Activated CD4-positive, alpha-beta memory T cell treated with anti-CD3 and anti-CD28 coated beads for 36 hours (primary cell): ENCODE results near the gene MYL3. TPM values are rescaled to one million over a fixed set of nuclear protein-coding genes. Genes with fewer than 3 reads are reported as not detected.
A peak's percentile ranks its signal among the peaks of the same experiment; 100 is the strongest.

ENCODE experiments used
- CTCF ChIA-PET: fragments of 350-600 bp; sonication (Branson Sonifier 250); formaldehyde crosslinking; loops from one replicate; lab custom pipeline; 2021; ENCODE audit warnings: antibody characterized with exemption, inconsistent platforms; lab: Charles Lee
- POLR2A ChIA-PET: fragments of 350-600 bp; sonication (Branson Sonifier 250); formaldehyde crosslinking; loops from one replicate; lab custom pipeline; 2021; ENCODE audit warnings: antibody characterized with exemption; lab: Charles Lee
- DNase-seq: peaks from one replicate; pipeline ENCODE4 v3.0.0-alpha.2; 2020
- H3K27ac Mint-ChIP-seq: one replicate; pipeline ENCODE4 v1.8.0; 2021; ENCODE audit warnings: mixed read lengths
- H3K27me3 Mint-ChIP-seq: one replicate; pipeline ENCODE4 v1.8.0; 2021; ENCODE audit warnings: mixed read lengths
- H3K36me3 Mint-ChIP-seq: one replicate; pipeline ENCODE4 v1.8.0; 2021; ENCODE audit warnings: mixed read lengths
- H3K4me1 Mint-ChIP-seq: one replicate; pipeline ENCODE4 v1.8.0; 2021; ENCODE audit warnings: low read depth, mixed read lengths
- H3K4me3 Mint-ChIP-seq: one replicate; pipeline ENCODE4 v1.8.0; 2021; ENCODE audit warnings: mild to moderate bottlenecking, mixed read lengths
- H3K9me3 Mint-ChIP-seq: one replicate; pipeline ENCODE4 v1.8.0; 2021; ENCODE audit warnings: mixed read lengths
- intact Hi-C: fragments of 100-400 bp; cut with micrococcal nuclease; formaldehyde crosslinking; loops from one replicate; pipeline ENCODE4 v1.15.1; 2023
- total RNA-seq, 2 experiments: library from RNA; stranded (reverse); gene quantifications; one replicate each; pipeline ENCODE4 v1.2.3, GENCODE V29; 2021

Gene MYL3
- total RNA-seq, 2 experiments from 2014 or later: not detected

DNA sequence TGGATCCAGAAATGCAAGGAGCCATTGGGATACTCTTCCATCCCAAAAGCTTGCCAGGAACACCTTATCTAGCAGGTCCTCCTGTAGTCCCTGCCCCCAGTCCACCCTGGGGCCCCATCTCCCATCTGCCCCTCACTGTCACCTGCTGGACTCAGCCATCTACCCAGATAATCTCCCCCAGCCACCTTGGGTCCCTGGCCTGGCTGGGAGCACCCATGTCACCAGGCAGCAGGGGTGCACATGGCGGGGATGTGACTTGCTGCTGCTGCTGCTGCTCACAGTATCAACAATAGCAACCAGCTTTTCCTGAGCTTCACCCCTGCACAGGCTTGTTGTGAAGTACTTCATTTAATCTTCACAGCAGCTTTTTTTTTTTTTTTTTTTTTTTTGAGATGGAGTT, 26.9 kb upstream of the MYL3 start:
- H3K4me3 Mint-ChIP-seq: no peak overlapping the region
- H3K27me3 Mint-ChIP-seq: peaks cover 41% of the 10 kb centered on the region
- peaks cover 2% of the 10 kb centered on the region for H3K4me1 Mint-ChIP-seq
- ChIA-PET POLR2A (no interaction called here), CTCF (interaction anchor here (1.0 to 1.1 kb wide), 2 partner anchors 12 to 184 kb away, joined by 3 to 7 read pairs; no protein-coding TSS in a partner anchor)
- intact Hi-C loops: no loop called here
- H3K36me3 Mint-ChIP-seq: no peaks in the 10 kb centered on the region
- no peak overlapping the region for H3K27ac Mint-ChIP-seq
- no peak for DNase-seq
- H3K9me3 Mint-ChIP-seq: no peaks in the 10 kb centered on the region

DNA sequence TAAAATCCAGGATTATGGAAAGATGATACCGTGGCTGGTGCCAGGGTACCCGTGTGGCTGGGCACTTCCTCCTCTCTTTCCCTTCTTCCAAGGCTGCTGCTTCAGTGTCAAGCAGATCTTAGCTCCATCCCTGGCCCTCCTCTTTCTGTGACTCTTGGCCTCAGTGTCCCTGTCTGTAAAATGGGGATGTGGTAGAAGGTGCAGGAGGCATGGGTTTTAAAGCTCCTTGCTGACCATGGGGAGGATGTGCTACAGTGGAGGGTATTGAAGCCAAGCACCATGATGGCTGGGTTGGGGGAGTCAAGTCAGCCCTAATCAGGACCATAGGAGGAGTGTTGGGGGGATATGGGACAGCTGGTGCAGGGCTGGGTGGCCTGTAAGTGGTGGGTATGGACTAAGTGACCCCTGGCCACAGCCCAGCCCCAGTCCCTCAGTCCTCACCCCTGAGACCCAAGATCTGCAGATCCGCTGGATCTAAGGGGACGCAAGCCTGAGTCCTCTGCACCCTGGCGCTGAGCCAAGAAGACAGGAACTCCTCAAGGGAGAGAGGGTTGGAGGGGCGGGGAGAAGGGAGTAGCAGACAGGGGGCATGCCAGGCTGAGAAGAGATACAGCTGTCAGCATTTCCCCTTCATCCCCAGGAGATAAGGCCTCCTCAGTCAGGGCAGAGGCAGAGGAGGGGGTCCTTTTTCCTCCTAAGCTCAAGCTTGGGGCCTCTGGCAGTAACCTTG, 26.3 kb upstream of the MYL3 start:
- no peaks in the 10 kb centered on the region for H3K36me3 Mint-ChIP-seq
- H3K4me1 Mint-ChIP-seq: peaks cover 2% of the 10 kb centered on the region
- intact Hi-C loops: no loop called here
- no peak for DNase-seq
- POLR2A ChIA-PET: no interaction called here
- peaks cover 46% of the 10 kb centered on the region for H3K27me3 Mint-ChIP-seq
- H3K27ac Mint-ChIP-seq: no peak overlapping the region
- no peaks in the 10 kb centered on the region for H3K9me3 Mint-ChIP-seq
- H3K4me3 Mint-ChIP-seq: no peak overlapping the region
- CTCF ChIA-PET: interaction anchor here (0.6 to 1.0 kb wide), 2 partner anchors 13 to 22 kb away, joined by 3 read pairs; no protein-coding TSS in a partner anchor

DNA sequence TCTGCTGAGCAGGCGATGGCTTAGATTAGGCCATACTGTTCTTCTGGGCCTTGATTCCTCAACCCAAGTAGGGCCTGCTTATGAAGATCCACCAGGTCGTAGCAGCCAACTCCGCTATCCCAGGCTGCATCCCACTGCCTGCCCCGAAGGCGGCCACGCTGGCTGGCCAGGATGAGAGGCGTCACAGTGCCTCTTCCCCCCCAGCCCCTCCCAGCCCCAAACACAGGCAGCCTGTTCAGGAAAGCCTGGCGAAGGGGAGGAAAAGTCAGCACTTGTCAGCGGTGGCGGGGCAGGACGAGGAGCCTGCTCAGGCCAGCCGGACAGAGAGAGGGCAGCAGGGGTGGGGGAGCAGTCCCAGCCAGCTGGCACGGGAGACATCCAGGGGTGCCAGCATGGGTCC, 25.5 kb upstream of the MYL3 start:
- Mint-ChIP-seq H3K9me3 (no peaks in the 10 kb centered on the region), H3K4me1 (peaks cover 2% of the 10 kb centered on the region), H3K27ac (no peak overlapping the region), H3K36me3 (no peaks in the 10 kb centered on the region), H3K27me3 (peaks cover 47% of the 10 kb centered on the region), H3K4me3 (no peak overlapping the region)
- no peak for DNase-seq
- ChIA-PET POLR2A (no interaction called here), CTCF (interaction anchor here (0.6 to 1.5 kb wide), 5 partner anchors 9 to 169 kb away, joined by 3 read pairs; no protein-coding TSS in a partner anchor)
- intact Hi-C loops: no loop called here

DNA sequence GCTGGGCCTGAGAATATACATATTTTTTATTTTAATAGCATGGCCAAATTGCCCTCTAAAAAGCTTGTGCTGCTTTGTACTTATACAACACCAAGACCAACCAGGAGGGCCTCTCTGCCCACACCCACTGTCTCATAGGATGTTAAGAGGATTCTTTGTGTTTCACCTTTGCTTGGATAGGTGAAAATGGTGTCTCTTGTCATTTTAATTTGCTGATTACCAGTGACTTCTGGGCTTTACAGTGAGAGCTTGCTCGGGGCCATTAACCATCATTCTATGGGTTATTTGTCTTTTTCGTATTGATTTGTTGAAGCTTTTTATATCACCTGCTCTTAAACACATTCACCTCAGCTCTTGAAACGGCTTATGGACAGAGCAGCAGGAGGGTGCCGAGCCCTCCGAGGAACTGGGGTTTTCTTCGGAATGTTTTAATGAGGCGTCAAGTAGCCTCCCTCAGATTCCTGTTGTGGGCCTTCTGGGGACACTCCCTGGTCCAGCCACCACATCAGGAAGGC, 24.8 kb upstream of the MYL3 start:
- Mint-ChIP-seq H3K27me3 (peaks cover 47% of the 10 kb centered on the region), H3K27ac (no peak overlapping the region)
- CTCF ChIA-PET: interaction anchor here (0.8 to 1.5 kb wide), 4 partner anchors 10 to 168 kb away, joined by 3 read pairs; no protein-coding TSS in a partner anchor

DNA sequence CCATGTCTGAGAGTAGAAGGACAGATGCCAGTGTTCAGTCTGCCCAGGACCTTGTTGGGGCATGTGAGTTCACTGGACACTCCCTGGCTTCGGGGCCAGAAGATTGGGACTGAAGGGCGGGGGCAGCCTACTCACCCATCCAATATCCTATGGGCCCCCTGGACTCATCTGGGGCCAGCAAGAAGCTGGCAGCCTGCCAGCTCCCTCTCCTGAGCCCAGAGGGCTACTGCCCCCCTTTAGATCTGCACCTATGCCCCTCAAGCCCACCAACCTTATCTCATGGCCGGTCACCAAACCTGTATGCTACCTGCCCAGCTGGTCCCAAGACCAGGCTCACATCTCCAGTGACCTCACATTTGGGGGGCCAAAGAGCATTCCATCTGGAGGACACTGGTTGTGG, 22.4 kb upstream of the MYL3 start:
- ChIA-PET CTCF (interaction anchor here (0.9 to 1.5 kb wide), 3 partner anchors 9 to 18 kb away, joined by 3 to 5 read pairs (median 3); no protein-coding TSS in a partner anchor), POLR2A (no interaction called here)
- intact Hi-C loops: no loop called here

More for the DNA sequence above, 24.8 kb upstream of the MYL3 start:
- intact Hi-C loops: no loop called here
- no peak for DNase-seq
- POLR2A ChIA-PET: no interaction called here
- Mint-ChIP-seq H3K36me3 (no peaks in the 10 kb centered on the region), H3K9me3 (no peaks in the 10 kb centered on the region), H3K4me3 (no peak overlapping the region), H3K4me1 (peaks cover 2% of the 10 kb centered on the region)

DNA sequence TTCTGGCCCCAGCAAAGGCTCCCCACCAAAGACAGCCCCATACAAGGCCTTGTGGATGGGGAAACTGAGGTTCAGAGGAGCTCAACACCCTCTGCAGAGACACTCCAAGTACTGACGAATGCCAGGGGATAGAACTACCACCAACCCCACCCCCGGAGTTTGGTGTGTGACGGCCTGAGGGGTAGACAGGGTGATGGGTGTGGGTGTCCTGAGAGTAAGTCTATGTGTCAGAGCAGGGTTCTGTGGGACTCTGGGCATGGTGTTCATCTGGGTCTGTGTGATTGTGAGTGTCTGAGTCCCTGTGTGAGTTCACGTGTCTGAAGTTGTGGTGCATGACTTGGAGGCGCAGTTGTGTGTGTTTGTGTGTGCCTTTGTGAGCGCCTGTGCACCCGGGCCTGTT, 21.7 kb upstream of the MYL3 start:
- ChIA-PET POLR2A (no interaction called here), CTCF (interaction anchor here (1.5 kb wide), 1 partner anchor 18 kb away, joined by 5 read pairs; no protein-coding TSS in a partner anchor)
- no peak overlapping the region for H3K27ac Mint-ChIP-seq
- H3K9me3 Mint-ChIP-seq: no peaks in the 10 kb centered on the region
- no peaks in the 10 kb centered on the region for H3K36me3 Mint-ChIP-seq
- DNase-seq: no peak
- H3K27me3 Mint-ChIP-seq: peaks cover 40% of the 10 kb centered on the region
- intact Hi-C loops: no loop called here
- no peak overlapping the region for H3K4me3 Mint-ChIP-seq
- no peaks in the 10 kb centered on the region for H3K4me1 Mint-ChIP-seq

More for the DNA sequence above, 22.4 kb upstream of the MYL3 start:
- Mint-ChIP-seq H3K27me3 (peaks cover 34% of the 10 kb centered on the region), H3K4me3 (no peak overlapping the region), H3K9me3 (no peaks in the 10 kb centered on the region), H3K36me3 (no peaks in the 10 kb centered on the region), H3K27ac (no peak overlapping the region), H3K4me1 (no peaks in the 10 kb centered on the region)
- DNase-seq: no peak

DNA sequence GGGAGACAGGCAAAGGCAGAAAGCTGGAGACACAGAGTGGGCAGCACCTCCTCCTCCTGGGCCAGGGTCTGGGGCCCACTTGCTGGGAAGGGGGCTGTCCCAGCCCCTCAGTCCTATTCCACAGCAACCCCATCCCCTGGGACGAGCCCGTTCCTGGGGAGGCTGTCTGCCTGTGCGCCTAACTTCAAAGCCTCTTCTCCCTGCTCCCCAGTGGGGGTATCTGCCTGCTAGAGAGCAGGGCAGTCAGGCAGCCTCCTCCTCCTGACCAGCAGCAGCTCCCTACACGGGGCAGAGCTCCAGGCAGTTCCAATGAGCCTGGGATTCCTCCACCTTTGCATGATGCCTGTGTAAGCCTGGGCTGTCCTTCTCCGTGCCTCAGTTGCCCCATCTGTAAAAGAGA, 21.2 kb upstream of the MYL3 start:
- ChIA-PET POLR2A (no interaction called here), CTCF (no interaction called here)
- DNase-seq: no peak
- Mint-ChIP-seq H3K4me3 (no peak overlapping the region), H3K27ac (no peak overlapping the region), H3K27me3 (peaks cover 41% of the 10 kb centered on the region), H3K9me3 (no peaks in the 10 kb centered on the region), H3K36me3 (no peaks in the 10 kb centered on the region), H3K4me1 (no peaks in the 10 kb centered on the region)
- intact Hi-C loops: no loop called here

DNA sequence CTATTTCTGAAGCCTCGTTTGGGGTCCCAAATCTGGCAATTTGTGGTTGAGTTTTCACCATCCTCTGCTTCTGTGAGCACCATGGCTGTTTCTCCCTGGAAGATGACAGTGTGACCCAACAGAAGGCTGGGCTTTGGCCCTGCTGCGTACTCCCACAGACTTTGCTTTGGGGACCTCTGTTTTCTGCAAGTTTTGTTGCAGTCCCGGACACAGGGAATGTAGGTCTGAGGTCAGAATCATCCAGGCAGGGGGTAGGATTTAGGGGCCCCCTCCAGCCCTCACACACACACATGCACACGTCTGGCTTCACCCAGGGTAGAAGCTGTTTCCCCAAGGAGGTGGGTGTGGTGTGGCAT, 20.6 kb upstream of the MYL3 start:
- ChIA-PET CTCF (interaction anchor here (0.9 kb wide), 1 partner anchor 26 kb away, joined by 3 read pairs; no protein-coding TSS in a partner anchor), POLR2A (interaction anchor here (1.1 kb wide), 1 partner anchor 280 kb away, joined by 4 read pairs; the partner anchor contains the start of gene SETD2)
- Mint-ChIP-seq H3K27me3 (peaks cover 44% of the 10 kb centered on the region), H3K9me3 (no peaks in the 10 kb centered on the region), H3K36me3 (no peaks in the 10 kb centered on the region), H3K4me1 (no peaks in the 10 kb centered on the region), H3K4me3 (no peak overlapping the region), H3K27ac (no peak overlapping the region)
- DNase-seq: no peak
- intact Hi-C loops: no loop called here

DNA sequence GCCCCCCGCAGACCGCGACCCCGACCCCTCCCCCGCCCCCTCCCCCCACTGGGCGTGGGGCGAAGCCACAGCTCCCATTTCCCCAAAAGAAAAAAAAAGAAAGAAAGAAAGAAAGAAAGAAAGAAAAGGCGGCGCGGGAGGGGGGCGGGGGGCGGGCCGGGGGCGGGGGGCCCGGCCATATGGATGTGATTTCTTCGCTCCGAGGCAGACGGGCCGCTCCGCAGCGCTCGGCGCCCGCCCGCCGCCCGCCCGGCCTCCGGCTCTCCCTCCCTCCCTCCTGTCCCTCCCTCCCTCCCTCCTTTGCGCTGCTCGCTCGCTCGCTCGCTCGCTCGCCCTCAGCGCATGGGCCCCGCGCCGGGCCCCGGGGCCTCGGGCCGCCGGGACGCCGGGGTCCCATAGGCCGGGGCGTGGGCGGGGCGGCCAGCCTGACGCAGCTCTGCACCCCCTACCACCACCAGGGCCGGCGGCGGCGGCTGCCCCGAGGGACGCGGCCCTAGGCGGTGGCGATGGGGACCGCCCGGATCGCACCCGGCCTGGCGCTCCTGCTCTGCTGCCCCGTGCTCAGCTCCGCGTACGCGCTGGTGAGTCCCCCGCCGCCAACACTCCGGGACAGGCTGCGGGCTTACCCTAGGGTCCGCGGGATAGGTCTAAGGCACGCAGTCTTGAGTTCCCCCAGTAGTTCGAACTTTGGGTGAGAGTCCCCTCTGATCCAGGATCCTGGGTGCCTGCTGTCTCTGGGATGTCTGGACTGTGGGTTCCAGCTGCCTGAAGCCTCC, 20.0 kb upstream of the MYL3 start:
- no peak overlapping the region for H3K27ac Mint-ChIP-seq
- H3K4me1 Mint-ChIP-seq: no peaks in the 10 kb centered on the region
- DNase-seq: peak; percentile 28
- intact Hi-C loops: no loop called here
- no peaks in the 10 kb centered on the region for H3K9me3 Mint-ChIP-seq
- no peak overlapping the region for H3K4me3 Mint-ChIP-seq
- CTCF ChIA-PET: interaction anchor here (0.9 kb wide), 1 partner anchor 26 kb away, joined by 3 read pairs; no protein-coding TSS in a partner anchor
- POLR2A ChIA-PET: interaction anchor here (1.1 kb wide), 1 partner anchor 281 kb away, joined by 4 read pairs; the partner anchor contains the start of gene SETD2
- H3K27me3 Mint-ChIP-seq: peaks cover 44% of the 10 kb centered on the region
- H3K36me3 Mint-ChIP-seq: no peaks in the 10 kb centered on the region

DNA sequence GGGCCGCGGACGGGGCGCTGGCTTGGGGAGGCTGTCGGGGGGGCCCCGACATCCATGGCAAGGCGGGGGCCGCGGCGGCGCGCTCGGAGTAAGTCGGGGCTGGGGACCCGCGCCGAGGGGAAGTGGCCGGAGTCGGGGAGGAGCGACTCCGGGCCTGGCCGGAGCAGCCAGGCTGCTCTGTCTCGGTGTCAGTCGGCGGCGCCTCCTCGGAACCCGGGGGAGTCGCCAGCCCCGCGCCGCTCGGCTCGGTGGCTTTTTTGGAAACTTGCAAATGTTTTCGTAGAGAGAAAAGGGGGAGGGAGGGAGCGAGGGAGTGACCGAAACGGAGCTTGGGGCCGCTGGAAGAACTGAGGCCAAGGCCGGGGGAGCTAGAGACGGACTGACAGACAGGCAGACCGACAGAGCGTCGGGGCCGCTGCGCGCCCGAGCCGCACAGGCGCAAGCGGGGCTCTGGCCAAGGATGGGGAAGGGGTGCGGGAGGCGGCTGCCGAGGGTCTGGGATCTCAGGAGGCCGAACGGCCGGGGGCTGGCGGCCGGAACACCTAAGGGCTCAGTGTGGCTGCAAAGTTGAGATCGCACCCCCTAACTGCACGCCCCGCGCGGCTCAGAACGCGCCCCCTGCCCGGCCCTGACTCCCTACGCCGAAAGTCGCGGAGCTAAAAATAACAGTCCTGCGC, 19.3 kb upstream of the MYL3 start:
- H3K27ac Mint-ChIP-seq: no peak overlapping the region
- intact Hi-C loops: no loop called here
- peaks cover 42% of the 10 kb centered on the region for H3K27me3 Mint-ChIP-seq
- H3K4me1 Mint-ChIP-seq: no peaks in the 10 kb centered on the region
- H3K4me3 Mint-ChIP-seq: peak overlapping the region; percentile 45
- H3K36me3 Mint-ChIP-seq: no peaks in the 10 kb centered on the region
- DNase-seq: no peak
- CTCF ChIA-PET: interaction anchor here (0.6 to 1.3 kb wide), 2 partner anchors 12 to 15 kb away, joined by 3 to 5 read pairs; no protein-coding TSS in a partner anchor
- POLR2A ChIA-PET: no interaction called here
- H3K9me3 Mint-ChIP-seq: no peaks in the 10 kb centered on the region

DNA sequence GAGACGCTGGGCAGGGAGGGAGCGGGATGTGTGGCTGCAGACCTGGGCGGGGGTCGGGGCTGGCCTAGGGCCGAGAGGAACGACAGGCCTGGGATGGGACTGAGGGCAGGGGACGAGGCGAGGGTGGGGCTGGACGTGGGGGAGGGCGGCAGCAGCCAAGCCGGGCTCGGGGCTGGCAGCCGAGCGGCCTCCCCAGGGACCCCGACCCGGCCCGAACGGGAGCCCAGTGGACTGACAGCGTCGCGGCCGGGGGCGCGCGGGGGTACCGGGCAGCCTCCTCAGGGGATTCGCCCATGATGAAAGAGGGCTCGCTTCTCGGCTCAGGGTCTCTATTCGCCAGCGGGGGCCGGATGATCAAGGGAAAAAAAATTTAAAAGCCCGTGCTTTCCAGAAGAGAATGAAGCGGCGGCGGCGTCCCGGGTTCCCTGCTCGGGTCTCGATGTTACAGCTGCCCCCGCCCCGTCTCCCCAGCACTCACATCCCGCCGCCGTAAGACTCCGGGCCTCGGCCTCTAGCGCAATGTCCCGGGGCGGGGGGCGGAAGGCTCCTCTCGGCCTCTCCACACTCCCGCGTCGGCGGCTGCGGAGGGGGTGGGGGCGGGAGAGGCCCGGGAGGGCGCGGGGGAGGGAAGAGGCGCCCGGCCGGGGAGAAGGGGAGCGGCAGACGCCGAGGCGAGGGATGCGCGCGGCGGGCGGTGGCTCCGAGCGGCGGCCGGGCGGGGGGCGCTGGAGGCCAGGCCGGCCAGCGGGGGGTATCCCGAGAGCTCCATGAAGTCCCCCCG, 18.5 kb upstream of the MYL3 start:
- Mint-ChIP-seq H3K9me3 (no peaks in the 10 kb centered on the region), H3K27me3 (peaks cover 40% of the 10 kb centered on the region), H3K36me3 (no peaks in the 10 kb centered on the region), H3K4me3 (no peak overlapping the region), H3K27ac (no peak overlapping the region), H3K4me1 (no peaks in the 10 kb centered on the region)
- ChIA-PET CTCF (interaction anchor here (0.6 to 1.3 kb wide), 2 partner anchors 13 to 15 kb away, joined by 3 to 5 read pairs; no protein-coding TSS in a partner anchor), POLR2A (no interaction called here)
- intact Hi-C loops: no loop called here
- DNase-seq: peak; percentile 29
